ENCODE results near the gene IDH1. TPM values are rescaled to one million over a fixed set of nuclear protein-coding genes. Genes with fewer than 3 reads are reported as not detected.

The IDH1 gene
- total RNA-seq, 4 donors from 2014 or later, result 22.0 to 28.0 (median 24.8) TPM

DNA sequence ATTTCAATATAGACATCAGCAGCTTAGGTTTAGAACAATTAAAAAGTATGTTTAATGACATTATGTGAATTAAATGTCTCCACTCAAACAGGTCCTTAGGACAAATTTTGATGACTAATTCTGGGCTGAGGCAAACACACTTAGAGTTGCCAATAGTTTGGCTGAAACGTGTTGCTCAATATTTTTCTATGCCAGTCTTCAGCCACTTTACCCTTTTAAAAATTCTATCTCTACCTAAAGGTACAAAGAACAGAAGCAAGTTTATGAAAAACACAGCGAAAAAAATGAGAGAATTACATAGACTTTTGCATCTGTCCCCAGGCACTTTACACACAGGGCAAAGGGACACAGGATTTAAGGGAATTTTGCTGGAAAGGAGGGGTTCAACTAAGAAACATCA lies 4.5 kb downstream of the IDH1 start:
- Histone ChIP-seq H3K4me3 (no peak overlapping the region), H3K4me1 (peaks cover 15 to 32% (median 20%) of the 10 kb centered on the region in 4 donors), H3K9me3 (no peaks in the 10 kb centered on the region), H3K27me3 (no peaks in the 10 kb centered on the region), H3K36me3 (peaks cover 14 to 63% (median 43%) of the 10 kb centered on the region in 4 donors), H3K27ac (replicated peaks in 1 of 4) (no peak overlapping the region)
- intact Hi-C loops (cut with DNase I), result loop anchor here (5.0 to 10.0 kb wide), 2 partner anchors 73 to 626 kb away; partner anchors contain the start of gene METTL21A
- DNase-seq (ENCODE audit: extremely low spot score), result no peak
- TF ChIP-seq CTCF (IDR thresholded peaks at IDR 0.05) (no peak), POLR2AphosphoS5 (IDR thresholded peaks at IDR 0.05) (no peak)
- WGBS, result 75% methylated on average over 2 of the region's 2 CpGs

DNA sequence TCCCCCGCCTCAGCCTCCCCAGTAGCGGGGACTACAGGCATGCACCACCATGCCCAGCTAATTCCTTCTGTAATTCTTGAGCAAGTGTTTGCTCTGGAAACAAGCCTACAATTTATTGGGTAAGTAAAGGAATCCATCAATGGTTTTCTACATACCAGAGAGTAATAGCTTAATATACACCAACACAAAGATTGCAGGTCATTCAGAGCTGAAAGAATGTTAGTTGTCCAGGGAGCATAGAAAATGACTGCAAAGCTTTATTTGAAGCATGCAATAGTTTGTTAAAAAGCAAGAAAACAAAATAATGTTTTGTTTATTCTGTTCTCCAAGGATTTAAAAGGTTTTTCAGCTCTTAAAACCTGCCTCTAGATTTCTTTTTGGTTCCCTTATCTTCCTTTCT lies 5.6 kb downstream of the IDH1 start:
- WGBS, result 96% methylated on average over 2 of the region's 2 CpGs
- H3K27ac ChIP-seq (replicated peaks in 1 of 4), result no peak overlapping the region
- intact Hi-C loops (cut with DNase I), result no loop called here
- H3K27me3 ChIP-seq, result no peaks in the 10 kb centered on the region
- peaks cover 14 to 74% (median 52%) of the 10 kb centered on the region in 4 donors for H3K36me3 ChIP-seq
- TF ChIP-seq POLR2AphosphoS5 (IDR thresholded peaks at IDR 0.05), result no peak
- H3K9me3 ChIP-seq, result no peaks in the 10 kb centered on the region
- no peak for DNase-seq (ENCODE audit: extremely low spot score)
- peaks cover 14 to 27% (median 20%) of the 10 kb centered on the region in 4 donors for H3K4me1 ChIP-seq
- no peak overlapping the region for H3K4me3 ChIP-seq

- no peak overlapping the region for H3K4me3 ChIP-seq
- WGBS, result 89% methylated on average over 3 of the region's 3 CpGs
- no peak for DNase-seq (ENCODE audit: extremely low spot score)
- H3K9me3 ChIP-seq, result no peaks in the 10 kb centered on the region
- no peak overlapping the region for H3K27ac ChIP-seq (replicated peaks in 1 of 4)
- intact Hi-C loops (cut with DNase I), result no loop called here
- no peak for TF ChIP-seq CTCF (IDR thresholded peaks at IDR 0.05)
- TF ChIP-seq POLR2A (IDR thresholded peaks at IDR 0.05; ENCODE audit: low read depth), result no peak
- TF ChIP-seq POLR2AphosphoS5 (IDR thresholded peaks at IDR 0.05), result no peak
- no peak for TF ChIP-seq EP300 (IDR thresholded peaks at IDR 0.05)
- peaks cover 14 to 81% (median 58%) of the 10 kb centered on the region in 4 donors for H3K36me3 ChIP-seq
- H3K4me1 ChIP-seq, result peaks cover 10 to 20% (median 16%) of the 10 kb centered on the region in 4 donors
- no peaks in the 10 kb centered on the region for H3K27me3 ChIP-seq
Measured at GRCh38 chr2:208248601-208249000, 6.3 kb downstream of the IDH1 start.

DNA sequence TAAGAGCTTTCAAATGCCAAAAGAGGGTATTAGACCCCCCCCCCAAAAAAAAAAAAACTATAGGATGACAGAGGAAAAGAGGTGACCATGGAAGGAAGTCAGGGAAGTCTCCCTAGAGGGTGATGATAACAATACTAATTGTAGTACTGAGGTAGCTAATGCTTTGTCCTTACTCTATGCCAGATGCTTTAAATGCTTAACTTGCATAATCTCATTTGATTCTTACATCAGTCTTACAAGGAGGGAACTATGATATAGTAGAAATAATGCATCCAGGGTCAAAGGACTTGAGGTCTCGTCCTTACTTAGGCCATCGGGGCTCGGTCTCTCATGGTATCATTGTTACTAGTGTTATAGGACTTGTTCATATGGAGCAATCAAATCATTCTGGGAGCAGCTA lies 9.1 kb downstream of the IDH1 start:
- Histone ChIP-seq H3K27me3 (no peaks in the 10 kb centered on the region), H3K4me3 (no peak overlapping the region), H3K4me1 (peaks cover 0 to 4% (median 0%) of the 10 kb centered on the region in 4 donors), H3K9me3 (no peaks in the 10 kb centered on the region), H3K36me3 (peaks cover 16 to 97% (median 72%) of the 10 kb centered on the region in 4 donors), H3K27ac (replicated peaks in 1 of 4) (no peak overlapping the region)
- no peak for DNase-seq (ENCODE audit: extremely low spot score)
- TF ChIP-seq POLR2AphosphoS5 (IDR thresholded peaks at IDR 0.05) (no peak), CTCF (IDR thresholded peaks at IDR 0.05) (no peak), POLR2A (IDR thresholded peaks at IDR 0.05; ENCODE audit: low read depth) (no peak), EP300 (IDR thresholded peaks at IDR 0.05) (no peak)
- intact Hi-C loops (cut with DNase I), result no loop called here
- WGBS, result 92% methylated on average over 3 of the region's 3 CpGs

GRCh38 chr2:208244422-208244821 lies 10.4 kb downstream of the IDH1 start:
- Histone ChIP-seq H3K27me3 (no peaks in the 10 kb centered on the region), H3K4me3 (no peak overlapping the region), H3K9me3 (no peaks in the 10 kb centered on the region), H3K36me3 (peaks cover 29 to 98% (median 80%) of the 10 kb centered on the region in 4 donors), H3K27ac (replicated peaks in 1 of 4) (no peak overlapping the region), H3K4me1 (peaks cover 0 to 4% (median 0%) of the 10 kb centered on the region in 4 donors)
- no peak for TF ChIP-seq CTCF (IDR thresholded peaks at IDR 0.05)
- TF ChIP-seq POLR2AphosphoS5 (IDR thresholded peaks at IDR 0.05), result no peak
- TF ChIP-seq EP300 (IDR thresholded peaks at IDR 0.05), result no peak
- TF ChIP-seq POLR2A (IDR thresholded peaks at IDR 0.05; ENCODE audit: low read depth), result no peak
- intact Hi-C loops (cut with DNase I), result no loop called here
- no peak for DNase-seq (ENCODE audit: extremely low spot score)
